Measurements from ENCODE around the gene GALNT18.

The GALNT18 gene

GRCh38 chr11:11306855-11307254, 314.9 kb downstream of the GALNT18 start:
- TF ChIP-seq CTCF (conservative IDR thresholded peaks at IDR 0.05; ENCODE audit: low read depth, low read length): no peak
- H3K4me3 ChIP-seq (ENCODE audit: low read depth, low read length): no peak overlapping the region
- DNase-seq (ENCODE audit: low read depth): peak; percentile 7

GRCh38 chr11:11304550-11304949, 317.3 kb downstream of the GALNT18 start:
- no peak for DNase-seq (ENCODE audit: low read depth)
- no peak for TF ChIP-seq CTCF (conservative IDR thresholded peaks at IDR 0.05; ENCODE audit: low read depth, low read length)
- no peak overlapping the region for H3K4me3 ChIP-seq (ENCODE audit: low read depth, low read length)

GRCh38 chr11:11302565-11302964, 319.2 kb downstream of the GALNT18 start:
- no peak for TF ChIP-seq CTCF (conservative IDR thresholded peaks at IDR 0.05; ENCODE audit: low read depth, low read length)
- no peak overlapping the region for H3K4me3 ChIP-seq (ENCODE audit: low read depth, low read length)
- no peak for DNase-seq (ENCODE audit: low read depth)

- H3K4me3 ChIP-seq (ENCODE audit: low read depth, low read length): no peak overlapping the region
- TF ChIP-seq CTCF (conservative IDR thresholded peaks at IDR 0.05; ENCODE audit: low read depth, low read length): no peak
- no peak for DNase-seq (ENCODE audit: low read depth)
Measured at GRCh38 chr11:11301212-11301611, 320.6 kb downstream of the GALNT18 start.

- TF ChIP-seq CTCF (conservative IDR thresholded peaks at IDR 0.05; ENCODE audit: low read depth, low read length): no peak
- no peak overlapping the region for H3K4me3 ChIP-seq (ENCODE audit: low read depth, low read length)
- no peak for DNase-seq (ENCODE audit: low read depth)
Measured at GRCh38 chr11:11297578-11297977, 324.2 kb downstream of the GALNT18 start.

GRCh38 chr11:11296434-11296833, 325.4 kb downstream of the GALNT18 start:
- H3K4me3 ChIP-seq (ENCODE audit: low read depth, low read length): no peak overlapping the region
- TF ChIP-seq CTCF (conservative IDR thresholded peaks at IDR 0.05; ENCODE audit: low read depth, low read length): no peak
- no peak for DNase-seq (ENCODE audit: low read depth)

- H3K4me3 ChIP-seq (ENCODE audit: low read depth, low read length): no peak overlapping the region
- TF ChIP-seq CTCF (conservative IDR thresholded peaks at IDR 0.05; ENCODE audit: low read depth, low read length): no peak
- no peak for DNase-seq (ENCODE audit: low read depth)
Measured at GRCh38 chr11:11294551-11294855, 327.3 kb downstream of the GALNT18 start.
